ENCODE measurements around the gene KLK8.

DNA sequence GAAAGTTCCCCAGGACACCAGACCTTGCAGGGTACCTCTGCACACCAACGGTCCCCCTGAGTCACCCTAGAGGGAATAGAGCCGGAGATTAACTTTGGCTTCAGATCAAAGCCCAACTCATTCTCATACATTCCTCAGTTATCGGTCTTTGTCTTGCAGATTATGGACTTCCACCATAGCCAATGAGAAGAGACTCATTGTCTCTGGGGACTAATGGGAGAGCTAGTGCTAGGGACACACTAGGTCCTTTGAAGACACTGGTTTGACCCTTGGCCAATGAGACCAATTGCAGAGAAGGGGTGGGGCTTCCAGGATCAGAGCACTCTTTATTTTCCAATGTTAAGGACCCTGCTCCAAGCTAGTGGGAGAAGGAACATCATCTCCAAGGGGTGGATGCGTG is 23.8 kb downstream of the KLK8 start:
- TF ChIP-seq FOXJ3 (CRISPR knock-in tag; IDR thresholded peaks at IDR 0.05): no peak
- TF ChIP-seq, protein P1, sequence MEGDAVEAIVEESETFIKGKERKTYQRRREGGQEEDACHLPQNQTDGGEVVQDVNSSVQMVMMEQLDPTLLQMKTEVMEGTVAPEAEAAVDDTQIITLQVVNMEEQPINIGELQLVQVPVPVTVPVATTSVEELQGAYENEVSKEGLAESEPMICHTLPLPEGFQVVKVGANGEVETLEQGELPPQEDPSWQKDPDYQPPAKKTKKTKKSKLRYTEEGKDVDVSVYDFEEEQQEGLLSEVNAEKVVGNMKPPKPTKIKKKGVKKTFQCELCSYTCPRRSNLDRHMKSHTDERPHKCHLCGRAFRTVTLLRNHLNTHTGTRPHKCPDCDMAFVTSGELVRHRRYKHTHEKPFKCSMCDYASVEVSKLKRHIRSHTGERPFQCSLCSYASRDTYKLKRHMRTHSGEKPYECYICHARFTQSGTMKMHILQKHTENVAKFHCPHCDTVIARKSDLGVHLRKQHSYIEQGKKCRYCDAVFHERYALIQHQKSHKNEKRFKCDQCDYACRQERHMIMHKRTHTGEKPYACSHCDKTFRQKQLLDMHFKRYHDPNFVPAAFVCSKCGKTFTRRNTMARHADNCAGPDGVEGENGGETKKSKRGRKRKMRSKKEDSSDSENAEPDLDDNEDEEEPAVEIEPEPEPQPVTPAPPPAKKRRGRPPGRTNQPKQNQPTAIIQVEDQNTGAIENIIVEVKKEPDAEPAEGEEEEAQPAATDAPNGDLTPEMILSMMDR (IDR thresholded peaks at IDR 0.05): no peak
- TF ChIP-seq EP300 (IDR thresholded peaks at IDR 0.05; ENCODE audit: borderline replicate concordance in 1 of 2, low read depth in 1 of 2, low read length in 1 of 2): no peak
- TF ChIP-seq RAD21 (IDR thresholded peaks at IDR 0.05; ENCODE audit: low read length): no peak
- TF ChIP-seq JUND (IDR thresholded peaks at IDR 0.05): no peak
- TF ChIP-seq TAF1 (IDR thresholded peaks at IDR 0.05; ENCODE audit: borderline replicate concordance, low read depth, low read length): no peak
- TF ChIP-seq POLR2AphosphoS5 (IDR thresholded peaks at IDR 0.05; ENCODE audit: low read depth, low read length): no peak
- TF ChIP-seq TCF12 (IDR thresholded peaks at IDR 0.05): no peak

Data from SK-N-SH (cell line).